GM12875 (cell line): ENCODE measurements around the gene CCDC150.
"Not testable (repeated sequence)": the region's sequence is repeated elsewhere in the genome, so short reads cannot be mapped to it uniquely, and the experiment has no call there.

Source experiments
- H3K4me3 ChIP-seq: one replicate; pipeline ENCODE4 v1.5.1; 2011; ENCODE audit warnings: low read depth, low read length, control low read depth
- CTCF ChIP-seq: IDR thresholded peaks from 2 replicates; pipeline ENCODE4 v1.5.1; 2011; ENCODE audit warnings: low read depth, mild to moderate bottlenecking, control low read depth, inconsistent platforms, low read length, moderate library complexity, borderline replicate concordance; ENCODE audit not compliant: insufficient read depth

CCDC150 gene

DNA sequence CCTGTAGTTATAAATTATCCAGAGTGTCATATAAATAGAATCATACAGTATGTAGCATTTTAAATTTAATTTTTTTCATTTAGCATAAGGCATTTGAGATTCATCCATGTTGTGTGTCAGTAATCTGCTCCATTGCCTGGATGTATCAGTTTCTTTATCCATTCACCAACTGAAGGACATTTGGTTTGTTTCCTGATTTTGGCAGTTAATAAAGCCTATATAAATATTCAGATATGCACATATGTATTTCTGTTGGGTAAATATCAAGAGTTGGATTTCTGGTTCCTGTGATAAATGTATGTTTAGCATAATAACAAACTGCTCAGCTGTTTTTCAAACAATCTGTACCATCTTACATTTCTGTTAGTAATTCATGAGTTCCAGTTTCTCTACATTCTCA lies 39.9 kb downstream of the CCDC150 start:
- no peak overlapping the region for H3K4me3 ChIP-seq
- TF ChIP-seq CTCF = no peak

DNA sequence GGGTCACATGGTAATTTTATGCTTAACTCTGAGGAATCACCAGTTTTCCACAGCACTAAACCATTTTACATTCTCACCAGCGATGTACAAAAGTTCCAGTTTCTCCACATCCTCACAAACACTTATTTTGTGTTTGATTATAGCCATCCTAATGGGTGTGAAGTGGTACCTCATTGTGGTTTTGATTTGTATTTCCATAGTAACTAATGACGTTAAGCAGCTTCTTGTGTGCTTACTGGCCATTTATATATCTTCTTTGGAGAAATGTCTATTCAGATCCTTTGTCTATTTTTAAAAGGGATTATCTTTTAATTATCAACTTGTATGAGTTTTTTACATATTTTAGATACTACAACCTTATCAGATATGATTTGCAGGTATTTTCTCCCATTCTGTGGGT lies 42.0 kb downstream of the CCDC150 start:
- no peak for TF ChIP-seq CTCF

GRCh38 chr2:196685792-196686191 lies 46.3 kb downstream of the CCDC150 start:
- TF ChIP-seq CTCF = no peak
- H3K4me3 ChIP-seq = no peak overlapping the region

More for the DNA sequence above, 42.0 kb downstream of the CCDC150 start:
- H3K4me3 ChIP-seq = no peak overlapping the region

DNA sequence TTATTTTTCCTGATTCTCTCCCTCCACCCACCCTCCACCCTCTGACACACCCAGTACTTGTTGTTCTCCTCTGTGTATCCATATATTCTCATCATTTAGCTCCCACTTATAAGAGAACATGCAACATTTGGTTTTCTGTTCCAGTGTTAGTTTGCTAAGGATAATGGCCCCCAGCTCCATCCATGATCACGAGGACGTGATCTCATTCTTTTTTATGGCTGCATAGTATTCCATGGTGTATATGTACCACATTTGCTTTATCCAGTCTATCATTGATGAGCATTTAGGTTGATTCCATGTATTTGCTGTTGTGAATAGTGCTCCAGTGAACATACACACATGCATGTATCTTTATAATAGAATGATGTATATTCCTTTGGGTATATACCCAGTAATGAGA lies 47.2 kb downstream of the CCDC150 start:
- H3K4me3 ChIP-seq = not testable (repeated sequence)

- H3K4me3 ChIP-seq = no peak overlapping the region
- no peak for TF ChIP-seq CTCF
Observed at GRCh38 chr2:196696423-196697079, 57.0 kb downstream of the CCDC150 start.

- H3K4me3 ChIP-seq = no peak overlapping the region
- no peak for TF ChIP-seq CTCF
Observed at GRCh38 chr2:196697825-196698224, 58.3 kb downstream of the CCDC150 start.

DNA sequence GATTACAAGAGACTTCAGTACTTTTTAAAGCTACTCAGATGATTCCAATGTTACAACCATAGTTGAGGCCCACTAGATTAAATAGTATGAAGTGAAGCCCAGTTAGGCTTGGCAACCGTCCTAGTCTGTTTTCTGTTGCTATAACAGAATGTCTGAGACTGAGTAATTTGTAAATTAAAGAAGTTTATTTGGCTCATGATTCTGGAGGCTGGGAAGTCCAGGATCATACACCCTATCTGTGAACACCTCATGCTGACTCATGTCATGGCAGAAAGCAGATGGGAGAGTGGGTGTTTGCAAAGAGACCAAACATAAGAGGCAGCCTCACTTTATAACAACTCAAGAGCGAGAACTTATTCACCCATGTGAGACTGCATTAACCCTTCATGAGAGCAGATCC lies 63.1 kb downstream of the CCDC150 start:
- H3K4me3 ChIP-seq = no peak overlapping the region
- no peak for TF ChIP-seq CTCF

- H3K4me3 ChIP-seq = no peak overlapping the region
- no peak for TF ChIP-seq CTCF
Observed at GRCh38 chr2:196703695-196704094, 64.2 kb downstream of the CCDC150 start.

DNA sequence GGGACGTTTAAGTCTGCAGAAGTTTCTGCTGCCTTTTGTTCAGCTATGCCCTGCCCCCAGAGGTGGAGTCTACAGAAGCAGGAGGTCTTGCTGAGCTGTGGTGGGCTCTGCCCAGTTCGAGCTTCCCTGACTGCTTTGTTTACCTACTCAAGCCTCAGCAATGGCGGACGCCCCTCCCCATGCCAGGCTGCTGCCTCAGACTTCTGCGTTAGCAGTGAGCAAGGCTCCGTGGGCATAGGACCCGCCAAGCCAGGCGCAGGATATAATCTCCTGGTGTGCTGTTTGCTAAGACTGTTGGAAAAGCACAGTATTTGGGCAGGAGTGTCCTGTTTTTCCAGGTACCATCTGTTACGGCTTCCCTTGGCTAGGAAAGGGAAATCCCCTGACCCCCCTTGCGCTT lies 70.5 kb downstream of the CCDC150 start:
- H3K4me3 ChIP-seq = not testable (repeated sequence)
